Pancreas (tissue), 10 donors: ENCODE results near the gene ZNF222. TPM values are rescaled to one million over a fixed set of nuclear protein-coding genes. Genes with fewer than 3 reads are reported as not detected.

ENCODE experiments used
- ATAC-seq, 4 donors: fragments of 200-7000 bp; cut with Tn5 transposase; one replicate each; pipeline versions ENCODE4 v1.8.0 to v1.9.1; 2020; ENCODE audit warnings: mild to moderate bottlenecking in 4 of 4, moderate library complexity in 4 of 4
- DNase-seq, 6 donors: peaks; one replicate each; pipeline ENCODE4 v3.0.0-alpha.2; 2020
- FAIRE-seq: peaks from 2 replicates; lab custom pipeline; 2012; peaks lifted over from hg19 to GRCh38; lab: Jason Lieb, UNC
- H3K27ac ChIP-seq, 4 donors: fragments of 200-600 bp; sonication (generic); 1 replicate in 3 of 4; 2 replicates in 1 of 4; pipeline versions ENCODE4 v1.5.0 to v1.8.0; 2020
- H3K27me3 ChIP-seq, 4 donors: fragments of 200-600 bp; one replicate each; pipeline ENCODE4 v1.8.0; 2021
- H3K36me3 ChIP-seq, 3 donors: fragments of 200-600 bp; sonication (generic) in 1 of 3; one replicate each; pipeline versions ENCODE4 v1.5.0 to v1.8.0; 2020 to 2021
- H3K4me1 ChIP-seq, 3 donors: fragments of 200-600 bp; one replicate each; pipeline ENCODE4 v1.8.0; 2021
- H3K4me3 ChIP-seq, 4 donors: fragments of 200-600 bp; sonication (generic) in 2 of 4; one replicate each; pipeline versions ENCODE4 v1.5.0 to v1.8.0; 2020 to 2021
- H3K9me3 ChIP-seq, 4 donors: fragments of 200-600 bp; one replicate each; pipeline ENCODE4 v1.8.0; 2021
- CTCF ChIP-seq, 4 donors: fragments of 200-600 bp; sonication (generic) in 3 of 4; IDR thresholded peaks; one replicate each; pipeline versions ENCODE4 v1.5.0 to v1.8.0; 2021; ENCODE audit warnings: antibody characterized with exemption in 4 of 4
- WGBS, 2 donors: extraction: QIAGEN DNeasy Blood & Tissue Kit; methylation state at CpG; one replicate each; pipeline ENCODE4 v1.1.7; 2013; 5-methylcytosine and 5-hydroxymethylcytosine counted together
- intact Hi-C, 3 donors: fragments of 100-400 bp; cut with DNase I; formaldehyde crosslinking; loops; one replicate each; pipeline versions ENCODE4 v1.11.1 to v1.14.2; 2022
- polyA plus RNA-seq, 2 donors: library from polyadenylated mRNA; stranded (reverse); fragments of 200-250 nt; gene quantifications; one replicate each; pipeline ENCODE4 v1.2.3, GENCODE V29; 2013
- total RNA-seq, 6 donors: library from RNA; stranded (reverse); fragmentation: NEBNext Ultra II Directional in 4 of 6; extraction: Animal tissue kit (Norgen Biotek cat#: 25700) in 4 of 6; gene quantifications; one replicate each; pipeline versions ENCODE4 v1.2.1 to v1.2.4, GENCODE V29; 2021 to 2023
- donor health status: healthy with polysubstance abuse.
- donor health status: DM: no; HTN: no; CAD: no; lungs with moderate emphysema.
- donor health status: DM: no; HTN: no; CAD: no.
- donor health status: control.
- donor health status: control.
- donor health status: Bipolar disorder and iron deficiency.
- donor health status: DM: yes; HTN: yes; CAD: no.
- donor health status: DM: no; HTN: no; CAD: no.
- donor health status: DM: no; HTN: no; CAD: no.
- donor health status: DM: yes; HTN: yes; CAD: no.

The ZNF222 gene
- total and polyA plus RNA-seq, 8 donors: 1.2 to 3.6 (median 1.5) TPM

- Histone ChIP-seq H3K4me3 (no peak overlapping the region), H3K36me3 (peaks cover 0 to 32% (median 4%) of the 10 kb centered on the region in 3 donors), H3K27ac (no peak overlapping the region), H3K4me1 (no peaks in the 10 kb centered on the region), H3K27me3 (no peaks in the 10 kb centered on the region), H3K9me3 (no peaks in the 10 kb centered on the region)
- intact Hi-C loops: no loop called here
- ATAC-seq (no peak), DNase-seq (no peak), FAIRE-seq (no peak)
- WGBS, 2 donors: 95% methylated on average over 2 of the region's 2 CpGs
- TF ChIP-seq CTCF (IDR thresholded peaks at IDR 0.05): no peak
These were observed 34.0 kb downstream of the ZNF222 start for GRCh38 chr19:44059229-44059628.

- ATAC-seq: no peak
- no peaks in the 10 kb centered on the region for H3K9me3 ChIP-seq
- no peak for FAIRE-seq
- intact Hi-C loops: no loop called here
- no peaks in the 10 kb centered on the region for H3K27me3 ChIP-seq
- peaks cover 0 to 34% (median 4%) of the 10 kb centered on the region in 3 donors for H3K36me3 ChIP-seq
- no peaks in the 10 kb centered on the region for H3K4me1 ChIP-seq
- no peak for TF ChIP-seq CTCF (IDR thresholded peaks at IDR 0.05)
- no peak for DNase-seq
- no peak overlapping the region for H3K4me3 ChIP-seq
- no peak overlapping the region for H3K27ac ChIP-seq
- WGBS, 2 donors: 82 to 90% methylated on average over 1 of the region's 1 CpG
These were observed 35.9 kb downstream of the ZNF222 start for GRCh38 chr19:44061038-44061437.

GRCh38 chr19:44066305-44066704 lies 41.1 kb downstream of the ZNF222 start:
- Histone ChIP-seq H3K36me3 (peaks cover 0 to 26% (median 4%) of the 10 kb centered on the region in 3 donors), H3K27ac (no peak overlapping the region), H3K4me3 (no peak overlapping the region), H3K4me1 (peaks cover 0 to under 1% (median 0%) of the 10 kb centered on the region in 3 donors), H3K27me3 (no peaks in the 10 kb centered on the region), H3K9me3 (peaks cover 0 to 5% (median 3%) of the 10 kb centered on the region in 4 donors)
- TF ChIP-seq CTCF (IDR thresholded peaks at IDR 0.05): no peak
- WGBS, 2 donors: 79% methylated on average over 3 of the region's 3 CpGs
- ATAC-seq (no peak), DNase-seq (no peak), FAIRE-seq (no peak)
- intact Hi-C loops: no loop called here

- no peak for TF ChIP-seq CTCF (IDR thresholded peaks at IDR 0.05)
- intact Hi-C loops: no loop called here
- Histone ChIP-seq H3K36me3 (peaks cover 0 to 10% (median 0%) of the 10 kb centered on the region in 3 donors), H3K9me3 (peaks cover 0 to 5% (median 3%) of the 10 kb centered on the region in 4 donors), H3K4me1 (peaks cover 0 to 3% (median 0%) of the 10 kb centered on the region in 3 donors), H3K4me3 (no peak overlapping the region), H3K27ac (no peak overlapping the region), H3K27me3 (no peaks in the 10 kb centered on the region)
- ATAC-seq (no peak), DNase-seq (no peak), FAIRE-seq (no peak)
- whole genome bisulfite sequencing, 2 donors: 96 to 98% methylated on average over 1 of the region's 1 CpG
These were observed 44.2 kb downstream of the ZNF222 start for GRCh38 chr19:44069415-44069814.

- Histone ChIP-seq H3K4me3 (peak within 1 kb of the TSS; percentile 26 to 70 (median 52)), H3K4me1 (peaks cover 0 to 3% (median 0%) of the 10 kb centered on the region in 3 donors), H3K36me3 (no peaks in the 10 kb centered on the region), H3K27ac (peak within 1 kb of the TSS in 3 of 4 donors; percentile 4 to 45 (median 39)), H3K9me3 (peaks cover 0 to 5% (median 1%) of the 10 kb centered on the region in 4 donors), H3K27me3 (no peaks in the 10 kb centered on the region)
- WGBS, 2 donors: 1% methylated on average over 40 of the region's 40 CpGs
- peak; percentile 100 for ATAC-seq
- TF ChIP-seq CTCF (IDR thresholded peaks at IDR 0.05): no peak
- no peak for FAIRE-seq
- DNase-seq: peak; percentile 83 to 91 (median 86)
- intact Hi-C loops: no loop called here
These were observed 46.8 kb downstream of the ZNF222 start, which contains the start of gene ZNF284 for GRCh38 chr19:44071824-44072542. Gene ZNF284 (plus strand): TSS chr19:44072159. CDS start chr19:44076390, 4,231 bp downstream.
